Esophagus squamous epithelium (tissue), 4 donors: ENCODE measurements around the gene VPS36.

ENCODE experiments used
- CTCF ChIP-seq, 6 experiments: fragments of 450-650 bp in 4 of 6; fragments of 200-600 bp in 2 of 6; sonication (generic) in 2 of 6; IDR thresholded peaks; one replicate each; pipeline ENCODE4 v1.5.1; 2016 to 2019; ENCODE audit warnings: antibody characterized with exemption in 6 of 6, mild to moderate bottlenecking in 4 of 6, moderate library complexity in 4 of 6
- POLR2A ChIP-seq, 4 donors: fragments of 450-650 bp; IDR thresholded peaks; one replicate each; pipeline ENCODE4 v1.6.1; 2017; ENCODE audit warnings: antibody characterized with exemption in 4 of 4, mild to moderate bottlenecking in 4 of 4, moderate library complexity in 3 of 4

GRCh38 chr13:52451135-52451804 is 836 bp upstream of the VPS36 start:
- no peak for TF ChIP-seq POLR2A (IDR thresholded peaks at IDR 0.05)
- TF ChIP-seq CTCF (IDR thresholded peaks at IDR 0.05), result no peak
